SK-N-SH treated with all-trans-retinoic acid at 6 μM for 48 hours (cell line): ENCODE measurements around the gene CALML5.

Experiments used
- ATAC-seq: fragments of 200-7000 bp; cut with Tn5 transposase; 3 replicates; pipeline ENCODE4 v1.9.1; 2020; ENCODE audit warnings: mild to moderate bottlenecking, moderate library complexity
- ARNTL ChIP-seq: fragments of 450-650 bp; formaldehyde crosslinking; IDR thresholded peaks from 2 replicates; pipeline ENCODE4 v1.5.0; 2020; ENCODE audit warnings: low read depth, mild to moderate bottlenecking, moderate library complexity, borderline replicate concordance
- BACH2 ChIP-seq: fragments of 250-450 bp; sonication (Bioruptor Pico); IDR thresholded peaks from 2 replicates; pipeline ENCODE4 v1.9.0; 2021; ENCODE audit warnings: mild to moderate bottlenecking, borderline replicate concordance
- CSDC2 ChIP-seq: fragments of 250-450 bp; sonication (Bioruptor Pico); IDR thresholded peaks from 2 replicates; pipeline ENCODE4 v1.5.0; 2020; ENCODE audit warnings: mild to moderate bottlenecking, moderate library complexity
- GLIS3 ChIP-seq: fragments of 250-450 bp; sonication (Bioruptor Pico); IDR thresholded peaks from 2 replicates; pipeline ENCODE4 v1.5.0; 2020; ENCODE audit warnings: mild to moderate bottlenecking, moderate library complexity
- ISL1 ChIP-seq: fragments of 250-450 bp; sonication (Bioruptor Pico); IDR thresholded peaks from 2 replicates; pipeline ENCODE4 v2.1.2; 2022; ENCODE audit warnings: mild to moderate bottlenecking, moderate library complexity
- OSR1 ChIP-seq: fragments of 250-450 bp; sonication (Bioruptor Pico); IDR thresholded peaks from 2 replicates; pipeline ENCODE4 v1.8.0; 2022; ENCODE audit warnings: moderate library complexity, mild to moderate bottlenecking, inconsistent platforms
- POU6F1 ChIP-seq: fragments of 250-450 bp; sonication (Bioruptor Pico); IDR thresholded peaks from 2 replicates; pipeline ENCODE4 v1.8.0; 2021; ENCODE audit warnings: low read depth, mild to moderate bottlenecking, moderate library complexity, borderline replicate concordance
- PPARA ChIP-seq: fragments of 250-450 bp; sonication (Bioruptor Pico); IDR thresholded peaks from 2 replicates; pipeline ENCODE4 v1.5.0; 2020; ENCODE audit warnings: mild to moderate bottlenecking, borderline replicate concordance
- RARB ChIP-seq: fragments of 250-450 bp; sonication (Bioruptor Pico); IDR thresholded peaks from 2 replicates; pipeline ENCODE4 v1.8.0; 2021; ENCODE audit warnings: mild to moderate bottlenecking, moderate library complexity
- SNAI2 ChIP-seq: fragments of 250-450 bp; sonication (Bioruptor Pico); IDR thresholded peaks from 2 replicates; pipeline ENCODE4 v1.5.0; 2020; ENCODE audit warnings: mild to moderate bottlenecking, moderate library complexity
- TCF4 ChIP-seq: fragments of 250-450 bp; sonication (Bioruptor Pico); IDR thresholded peaks from 2 replicates; pipeline ENCODE4 v1.8.0; 2021; ENCODE audit warnings: mild to moderate bottlenecking, moderate library complexity, borderline replicate concordance
- ZC3H10 ChIP-seq: fragments of 250-450 bp; sonication (Bioruptor Pico); IDR thresholded peaks from 2 replicates; pipeline ENCODE4 v1.5.1; 2021; ENCODE audit warnings: mild to moderate bottlenecking, moderate library complexity
- ZFP3 ChIP-seq: fragments of 250-450 bp; sonication (Bioruptor Pico); IDR thresholded peaks from 2 replicates; pipeline ENCODE4 v1.5.0; 2020; ENCODE audit warnings: mild to moderate bottlenecking, moderate library complexity
- ZNF565 ChIP-seq: fragments of 450-650 bp; formaldehyde crosslinking; conservative IDR thresholded peaks from 2 replicates; pipeline ENCODE4 v1.5.0; 2020; ENCODE audit warnings: low read depth, mild to moderate bottlenecking, moderate library complexity
- ZNF70 ChIP-seq: fragments of 450-650 bp; formaldehyde crosslinking; IDR thresholded peaks from 2 replicates; pipeline ENCODE4 v1.5.0; 2020; ENCODE audit warnings: mild to moderate bottlenecking, moderate library complexity
- ZNF8 ChIP-seq: fragments of 450-650 bp; formaldehyde crosslinking; IDR thresholded peaks from 2 replicates; pipeline ENCODE4 v1.5.0; 2020; ENCODE audit warnings: mild to moderate bottlenecking, moderate library complexity
- TF ChIP-seq, protein P1 (sequence below): fragments of 250-450 bp; sonication (Bioruptor Pico); IDR thresholded peaks from 2 replicates; pipeline ENCODE4 v1.5.1; 2021; ENCODE audit warnings: mild to moderate bottlenecking, moderate library complexity
- TF ChIP-seq, protein P2 (sequence below): fragments of 250-450 bp; sonication (Bioruptor Pico); IDR thresholded peaks from 2 replicates; pipeline ENCODE4 v1.5.0; 2020; ENCODE audit warnings: mild to moderate bottlenecking, moderate library complexity
- TF ChIP-seq, protein P3 (sequence below): fragments of 250-450 bp; sonication (Bioruptor Pico); IDR thresholded peaks from 2 replicates; pipeline ENCODE4 v1.5.1; 2020; ENCODE audit warnings: low read depth, mild to moderate bottlenecking, moderate library complexity

Gene CALML5

DNA sequence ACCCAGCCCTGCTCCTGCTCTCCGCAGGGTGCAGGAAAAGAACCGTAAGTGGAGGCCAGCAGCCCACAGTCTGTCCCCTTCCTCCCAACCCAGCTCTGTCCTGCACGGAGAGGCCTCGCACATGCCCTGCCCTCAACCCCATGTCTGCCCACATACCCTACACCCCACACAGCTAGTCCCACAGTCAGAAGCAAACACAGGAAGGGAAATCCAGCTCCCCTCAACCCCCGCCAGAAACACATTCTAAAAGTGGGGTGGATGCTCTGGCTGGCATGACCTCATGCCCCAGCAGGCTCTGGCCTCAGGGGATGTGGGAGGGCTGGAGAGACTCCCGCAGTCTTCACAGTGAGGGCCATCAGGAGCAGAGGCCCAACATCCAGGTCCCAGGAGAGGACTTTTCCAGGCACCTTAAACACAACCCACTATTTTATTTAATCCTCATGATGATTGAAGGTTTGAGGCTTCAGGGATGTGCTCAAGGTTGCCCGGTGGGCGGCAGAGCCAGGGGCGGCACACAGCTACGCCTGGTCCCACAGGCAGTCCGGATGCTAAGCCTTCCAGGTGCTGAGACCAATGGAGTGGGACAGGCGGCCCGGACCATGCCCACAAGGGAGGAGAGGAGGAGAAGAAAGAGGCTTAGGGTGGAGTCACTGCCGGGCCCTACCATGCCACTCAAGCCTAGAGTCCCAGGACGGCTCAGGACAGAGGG, 29.9 kb downstream of the CALML5 start:
- no peak for ATAC-seq
- TF ChIP-seq ARNTL (CRISPR knock-in tag) (no peak), ISL1 (CRISPR knock-in tag) (no peak), ZNF8 (CRISPR knock-in tag) (no peak), ZNF565 (CRISPR knock-in tag) (no peak), ZNF70 (CRISPR knock-in tag) (no peak), ZFP3 (CRISPR knock-in tag) (no peak), OSR1 (CRISPR knock-in tag) (no peak)
- TF ChIP-seq, protein P1, sequence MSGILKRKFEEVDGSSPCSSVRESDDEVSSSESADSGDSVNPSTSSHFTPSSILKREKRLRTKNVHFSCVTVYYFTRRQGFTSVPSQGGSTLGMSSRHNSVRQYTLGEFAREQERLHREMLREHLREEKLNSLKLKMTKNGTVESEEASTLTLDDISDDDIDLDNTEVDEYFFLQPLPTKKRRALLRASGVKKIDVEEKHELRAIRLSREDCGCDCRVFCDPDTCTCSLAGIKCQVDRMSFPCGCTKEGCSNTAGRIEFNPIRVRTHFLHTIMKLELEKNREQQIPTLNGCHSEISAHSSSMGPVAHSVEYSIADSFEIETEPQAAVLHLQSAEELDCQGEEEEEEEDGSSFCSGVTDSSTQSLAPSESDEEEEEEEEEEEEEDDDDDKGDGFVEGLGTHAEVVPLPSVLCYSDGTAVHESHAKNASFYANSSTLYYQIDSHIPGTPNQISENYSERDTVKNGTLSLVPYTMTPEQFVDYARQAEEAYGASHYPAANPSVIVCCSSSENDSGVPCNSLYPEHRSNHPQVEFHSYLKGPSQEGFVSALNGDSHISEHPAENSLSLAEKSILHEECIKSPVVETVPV (CRISPR knock-in tag) = no peak
- TF ChIP-seq, protein P2, sequence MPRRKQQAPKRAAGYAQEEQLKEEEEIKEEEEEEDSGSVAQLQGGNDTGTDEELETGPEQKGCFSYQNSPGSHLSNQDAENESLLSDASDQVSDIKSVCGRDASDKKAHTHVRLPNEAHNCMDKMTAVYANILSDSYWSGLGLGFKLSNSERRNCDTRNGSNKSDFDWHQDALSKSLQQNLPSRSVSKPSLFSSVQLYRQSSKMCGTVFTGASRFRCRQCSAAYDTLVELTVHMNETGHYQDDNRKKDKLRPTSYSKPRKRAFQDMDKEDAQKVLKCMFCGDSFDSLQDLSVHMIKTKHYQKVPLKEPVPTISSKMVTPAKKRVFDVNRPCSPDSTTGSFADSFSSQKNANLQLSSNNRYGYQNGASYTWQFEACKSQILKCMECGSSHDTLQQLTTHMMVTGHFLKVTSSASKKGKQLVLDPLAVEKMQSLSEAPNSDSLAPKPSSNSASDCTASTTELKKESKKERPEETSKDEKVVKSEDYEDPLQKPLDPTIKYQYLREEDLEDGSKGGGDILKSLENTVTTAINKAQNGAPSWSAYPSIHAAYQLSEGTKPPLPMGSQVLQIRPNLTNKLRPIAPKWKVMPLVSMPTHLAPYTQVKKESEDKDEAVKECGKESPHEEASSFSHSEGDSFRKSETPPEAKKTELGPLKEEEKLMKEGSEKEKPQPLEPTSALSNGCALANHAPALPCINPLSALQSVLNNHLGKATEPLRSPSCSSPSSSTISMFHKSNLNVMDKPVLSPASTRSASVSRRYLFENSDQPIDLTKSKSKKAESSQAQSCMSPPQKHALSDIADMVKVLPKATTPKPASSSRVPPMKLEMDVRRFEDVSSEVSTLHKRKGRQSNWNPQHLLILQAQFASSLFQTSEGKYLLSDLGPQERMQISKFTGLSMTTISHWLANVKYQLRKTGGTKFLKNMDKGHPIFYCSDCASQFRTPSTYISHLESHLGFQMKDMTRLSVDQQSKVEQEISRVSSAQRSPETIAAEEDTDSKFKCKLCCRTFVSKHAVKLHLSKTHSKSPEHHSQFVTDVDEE (CRISPR knock-in tag) = no peak

GRCh38 chr10:5468262-5469106, 30.9 kb downstream of the CALML5 start:
- ATAC-seq = no peak
- TF ChIP-seq, protein P1 (CRISPR knock-in tag) = no peak
- no peak for TF ChIP-seq CSDC2 (CRISPR knock-in tag)
- TF ChIP-seq, protein P3, sequence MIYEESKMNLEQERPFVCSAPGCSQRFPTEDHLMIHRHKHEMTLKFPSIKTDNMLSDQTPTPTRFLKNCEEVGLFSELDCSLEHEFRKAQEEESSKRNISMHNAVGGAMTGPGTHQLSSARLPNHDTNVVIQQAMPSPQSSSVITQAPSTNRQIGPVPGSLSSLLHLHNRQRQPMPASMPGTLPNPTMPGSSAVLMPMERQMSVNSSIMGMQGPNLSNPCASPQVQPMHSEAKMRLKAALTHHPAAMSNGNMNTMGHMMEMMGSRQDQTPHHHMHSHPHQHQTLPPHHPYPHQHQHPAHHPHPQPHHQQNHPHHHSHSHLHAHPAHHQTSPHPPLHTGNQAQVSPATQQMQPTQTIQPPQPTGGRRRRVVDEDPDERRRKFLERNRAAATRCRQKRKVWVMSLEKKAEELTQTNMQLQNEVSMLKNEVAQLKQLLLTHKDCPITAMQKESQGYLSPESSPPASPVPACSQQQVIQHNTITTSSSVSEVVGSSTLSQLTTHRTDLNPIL = no peak
- TF ChIP-seq ISL1 (CRISPR knock-in tag) = no peak
- TF ChIP-seq OSR1 (CRISPR knock-in tag) = no peak
- TF ChIP-seq ZNF70 (CRISPR knock-in tag) = no peak
- no peak for TF ChIP-seq POU6F1 (CRISPR knock-in tag)
- no peak for TF ChIP-seq ZNF8 (CRISPR knock-in tag)
- no peak for TF ChIP-seq RARB (CRISPR knock-in tag)
- TF ChIP-seq, protein P2 (CRISPR knock-in tag) = no peak
- no peak for TF ChIP-seq ZFP3 (CRISPR knock-in tag)
- TF ChIP-seq ZNF565 (CRISPR knock-in tag) = no peak
- no peak for TF ChIP-seq PPARA (CRISPR knock-in tag)
- no peak for TF ChIP-seq SNAI2 (CRISPR knock-in tag)
- TF ChIP-seq ZC3H10 (CRISPR knock-in tag) = no peak
- no peak for TF ChIP-seq BACH2 (CRISPR knock-in tag)
- no peak for TF ChIP-seq GLIS3
- no peak for TF ChIP-seq TCF4 (CRISPR knock-in tag)
